GM13977 (cell line): ENCODE data around the gene SEMA7A.

Source experiments
- DNase-seq: peaks from one replicate; pipeline ENCODE4 v3.0.0; 2012; ENCODE audit warnings: low spot score
- CTCF ChIP-seq: IDR thresholded peaks from 2 replicates; pipeline ENCODE4 v1.5.1; 2012; ENCODE audit warnings: mild to moderate bottlenecking, control low read depth; ENCODE audit not compliant: insufficient read depth; ENCODE audit errors: extremely low read depth, missing control alignments
- in situ Hi-C: fragments of 300-500 bp; cut with MboI; formaldehyde crosslinking; loops from one replicate; pipeline ENCODE4 v1.12.0; 2022; ENCODE audit warnings: low sequenced_read_pairs, low pct_unique_long_range_greater_than_20kb, mixed read lengths, inconsistent platforms; ENCODE audit not compliant: unreplicated experiment

SEMA7A gene

GRCh38 chr15:74375303-74375693 is 58.5 kb downstream of the SEMA7A start:
- in situ Hi-C loops: loop anchor here (5.0 to 10.0 kb wide), 4 partner anchors 67 to 390 kb away; no protein-coding TSS in a partner anchor
- peak; percentile 89 for TF ChIP-seq CTCF

GRCh38 chr15:74374648-74375302 is 59.0 kb downstream of the SEMA7A start:
- DNase-seq: no peak
- in situ Hi-C loops: loop anchor here (5.0 to 10.0 kb wide), 4 partner anchors 68 to 390 kb away; no protein-coding TSS in a partner anchor

More at GRCh38 chr15:74375303-74375693, 58.5 kb downstream of the SEMA7A start:
- peak; percentile 87 for DNase-seq

GRCh38 chr15:74373731-74374647 is 59.8 kb downstream of the SEMA7A start:
- TF ChIP-seq CTCF: peak; percentile 97
- peak; percentile 97 for DNase-seq
- in situ Hi-C loops: loop anchor here (10.0 kb wide), 2 partner anchors 251 to 391 kb away; no protein-coding TSS in a partner anchor

More at GRCh38 chr15:74374648-74375302, 59.0 kb downstream of the SEMA7A start:
- no peak for TF ChIP-seq CTCF

GRCh38 chr15:74373056-74373650 is 60.6 kb downstream of the SEMA7A start:
- TF ChIP-seq CTCF: no peak
- DNase-seq: no peak
- in situ Hi-C loops: loop anchor here (10.0 kb wide), 2 partner anchors 252 to 392 kb away; no protein-coding TSS in a partner anchor

- TF ChIP-seq CTCF: no peak
- in situ Hi-C loops: loop anchor here (10.0 kb wide), 2 partner anchors 254 to 394 kb away; no protein-coding TSS in a partner anchor
- no peak for DNase-seq
Observed at GRCh38 chr15:74370471-74370870, 63.3 kb downstream of the SEMA7A start.

GRCh38 chr15:74369756-74370155 is 64.0 kb downstream of the SEMA7A start:
- DNase-seq: no peak
- no peak for TF ChIP-seq CTCF
- in situ Hi-C loops: loop anchor here (10.0 kb wide), 2 partner anchors 255 to 395 kb away; no protein-coding TSS in a partner anchor
